Pancreas (tissue), 10 donors: ENCODE measurements around the gene MAPK6. TPM values are rescaled to one million over a fixed set of nuclear protein-coding genes. Genes with fewer than 3 reads are reported as not detected.

Source experiments
- ATAC-seq, 4 donors: fragments of 200-7000 bp; cut with Tn5 transposase; one replicate each; pipeline versions ENCODE4 v1.8.0 to v1.9.1; 2020; ENCODE audit warnings: mild to moderate bottlenecking in 4 of 4, moderate library complexity in 4 of 4
- DNase-seq, 6 donors: peaks; one replicate each; pipeline ENCODE4 v3.0.0-alpha.2; 2020
- FAIRE-seq: peaks from 2 replicates; lab custom pipeline; 2012; peaks lifted over from hg19 to GRCh38; lab: Jason Lieb, UNC
- H3K27ac ChIP-seq, 4 donors: fragments of 200-600 bp; sonication (generic); 1 replicate in 3 of 4; 2 replicates in 1 of 4; pipeline versions ENCODE4 v1.5.0 to v1.8.0; 2020
- H3K27me3 ChIP-seq, 4 donors: fragments of 200-600 bp; one replicate each; pipeline ENCODE4 v1.8.0; 2021
- H3K36me3 ChIP-seq, 3 donors: fragments of 200-600 bp; sonication (generic) in 1 of 3; one replicate each; pipeline versions ENCODE4 v1.5.0 to v1.8.0; 2020 to 2021
- H3K4me1 ChIP-seq, 3 donors: fragments of 200-600 bp; one replicate each; pipeline ENCODE4 v1.8.0; 2021
- H3K4me3 ChIP-seq, 4 donors: fragments of 200-600 bp; sonication (generic) in 2 of 4; one replicate each; pipeline versions ENCODE4 v1.5.0 to v1.8.0; 2020 to 2021
- H3K9me3 ChIP-seq, 4 donors: fragments of 200-600 bp; one replicate each; pipeline ENCODE4 v1.8.0; 2021
- CTCF ChIP-seq, 4 donors: fragments of 200-600 bp; sonication (generic) in 3 of 4; IDR thresholded peaks; one replicate each; pipeline versions ENCODE4 v1.5.0 to v1.8.0; 2021; ENCODE audit warnings: antibody characterized with exemption in 4 of 4
- WGBS, 2 donors: extraction: QIAGEN DNeasy Blood & Tissue Kit; methylation state at CpG; one replicate each; pipeline ENCODE4 v1.1.7; 2013; 5-methylcytosine and 5-hydroxymethylcytosine counted together
- intact Hi-C, 3 donors: fragments of 100-400 bp; cut with DNase I; formaldehyde crosslinking; loops; one replicate each; pipeline versions ENCODE4 v1.11.1 to v1.14.2; 2022
- polyA plus RNA-seq, 2 donors: library from polyadenylated mRNA; stranded (reverse); fragments of 200-250 nt; gene quantifications; one replicate each; pipeline ENCODE4 v1.2.3, GENCODE V29; 2013
- total RNA-seq, 6 donors: library from RNA; stranded (reverse); fragmentation: NEBNext Ultra II Directional in 4 of 6; extraction: Animal tissue kit (Norgen Biotek cat#: 25700) in 4 of 6; gene quantifications; one replicate each; pipeline versions ENCODE4 v1.2.1 to v1.2.4, GENCODE V29; 2021 to 2023
- donor health status: healthy with polysubstance abuse.
- donor health status: DM: no; HTN: no; CAD: no; lungs with moderate emphysema.
- donor health status: DM: no; HTN: no; CAD: no.
- donor health status: control.
- donor health status: control.
- donor health status: Bipolar disorder and iron deficiency.
- donor health status: DM: yes; HTN: yes; CAD: no.
- donor health status: DM: no; HTN: no; CAD: no.
- donor health status: DM: no; HTN: no; CAD: no.
- donor health status: DM: yes; HTN: yes; CAD: no.

MAPK6 gene
- total and polyA plus RNA-seq, 8 donors = 3.0 to 13.9 (median 10.1) TPM

- DNase-seq = no peak
- Histone ChIP-seq H3K36me3 (no peaks in the 10 kb centered on the region), H3K27me3 (no peaks in the 10 kb centered on the region), H3K27ac (peak overlapping the region in 1 of 4 donors; percentile 1), H3K9me3 (no peaks in the 10 kb centered on the region), H3K4me3 (peak overlapping the region in 2 of 4 donors; percentile 4 to 35), H3K4me1 (peaks cover 14 to 18% (median 16%) of the 10 kb centered on the region in 3 donors)
- 68 to 70% methylated on average over 29 to 32 of the region's 32 CpGs for WGBS, 2 donors
- ATAC-seq = no peak
- no peak for FAIRE-seq
- intact Hi-C loops = no loop called here
- no peak for TF ChIP-seq CTCF (IDR thresholded peaks at IDR 0.05)
Measured at GRCh38 chr15:52111517-52112202, 92.6 kb downstream of the MAPK6 start.

- no peak for FAIRE-seq
- Histone ChIP-seq H3K4me3 (peak overlapping the region in 3 of 4 donors; percentile 4 to 35 (median 10)), H3K9me3 (no peaks in the 10 kb centered on the region), H3K27me3 (no peaks in the 10 kb centered on the region), H3K4me1 (peaks cover 14 to 24% (median 18%) of the 10 kb centered on the region in 3 donors), H3K36me3 (no peaks in the 10 kb centered on the region), H3K27ac (peak overlapping the region in 1 of 4 donors; percentile 1)
- intact Hi-C loops = no loop called here
- 28 to 33% methylated on average over 46 to 61 of the region's 61 CpGs for WGBS, 2 donors
- peak in 4 of 6 donors; percentile 27 to 72 (median 59) for DNase-seq
- TF ChIP-seq CTCF (IDR thresholded peaks at IDR 0.05) = no peak
- ATAC-seq = peak; percentile 9 to 56 (median 48)
Measured at GRCh38 chr15:52112203-52112750, 93.3 kb downstream of the MAPK6 start.

- Histone ChIP-seq H3K9me3 (no peaks in the 10 kb centered on the region), H3K4me1 (peaks cover 14 to 27% (median 18%) of the 10 kb centered on the region in 3 donors), H3K27ac (no peak overlapping the region), H3K27me3 (no peaks in the 10 kb centered on the region), H3K4me3 (no peak overlapping the region), H3K36me3 (no peaks in the 10 kb centered on the region)
- peak in 1 of 6 donors; percentile 15 for DNase-seq
- no peak for ATAC-seq
- 81 to 89% methylated on average over 3 of the region's 3 CpGs for WGBS, 2 donors
- TF ChIP-seq CTCF (IDR thresholded peaks at IDR 0.05) = no peak
- intact Hi-C loops = no loop called here
- FAIRE-seq = no peak
Measured at GRCh38 chr15:52113235-52113634, 94.2 kb downstream of the MAPK6 start.

GRCh38 chr15:52113708-52114107 lies 94.7 kb downstream of the MAPK6 start:
- Histone ChIP-seq H3K9me3 (no peaks in the 10 kb centered on the region), H3K27ac (no peak overlapping the region), H3K4me1 (peaks cover 14 to 27% (median 18%) of the 10 kb centered on the region in 3 donors), H3K36me3 (no peaks in the 10 kb centered on the region), H3K4me3 (no peak overlapping the region), H3K27me3 (no peaks in the 10 kb centered on the region)
- DNase-seq = peak in 1 of 6 donors; percentile 13
- no peak for ATAC-seq
- TF ChIP-seq CTCF (IDR thresholded peaks at IDR 0.05) = no peak
- no peak for FAIRE-seq
- intact Hi-C loops = no loop called here
